Gastrocnemius medialis (tissue), 4 donors: ENCODE data around the gene GNA15.

Experiments used
- POLR2A ChIP-seq, 2 donors: fragments of 450-650 bp; IDR thresholded peaks; one replicate each; pipeline ENCODE4 v1.6.1; 2017; ENCODE audit warnings: antibody characterized with exemption in 2 of 2, mild to moderate bottlenecking in 2 of 2, moderate library complexity in 2 of 2
- TF ChIP-seq, protein P1 (sequence below), 5 experiments: fragments of 450-650 bp in 3 of 5; fragments of 200-600 bp in 2 of 5; sonication (generic) in 2 of 5; IDR thresholded peaks in 4 of 5; conservative IDR thresholded peaks in 1 of 5; 1 replicate in 4 of 5; 2 replicates in 1 of 5; pipeline ENCODE4 v1.5.1; 2016 to 2019; ENCODE audit warnings: antibody characterized with exemption in 5 of 5, mild to moderate bottlenecking in 3 of 5, moderate library complexity in 3 of 5

DNA sequence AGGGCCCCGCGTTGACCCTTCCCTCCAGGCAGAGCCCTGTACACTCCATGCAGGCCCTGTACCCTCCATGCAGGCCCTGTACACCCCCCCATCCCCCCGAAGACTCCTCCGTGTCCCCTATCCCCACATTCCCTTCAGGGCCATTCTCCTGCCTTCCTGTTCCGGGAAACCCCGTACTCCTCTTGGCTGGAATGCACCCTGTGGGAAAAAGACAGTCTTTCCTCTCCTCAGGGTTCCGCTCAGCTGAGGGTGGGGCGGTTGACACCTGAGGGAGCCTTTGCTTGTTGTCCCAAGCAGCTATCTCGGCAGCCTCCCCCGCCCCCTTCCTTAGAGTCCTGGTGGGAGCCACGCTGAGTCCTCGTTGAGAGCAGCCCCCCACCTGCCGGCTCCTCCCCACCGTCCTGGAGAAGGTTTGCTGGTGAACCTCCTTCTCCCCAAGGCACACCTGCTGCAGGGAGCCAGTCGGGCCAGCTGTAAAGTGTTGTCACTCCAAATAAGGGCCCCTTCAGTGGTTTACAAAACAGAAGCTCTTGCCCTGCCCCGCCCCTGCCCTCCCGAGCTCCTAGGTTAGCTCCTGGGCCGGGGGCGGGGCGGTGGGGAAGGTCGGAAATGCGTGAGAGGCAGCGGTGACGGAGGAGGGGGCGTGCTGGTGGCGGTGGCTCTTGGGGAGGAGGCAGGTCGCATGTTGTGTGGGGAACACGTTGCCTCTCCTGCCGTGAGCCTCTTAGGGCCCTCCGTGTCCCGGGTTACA, 40.2 kb upstream of the GNA15 start:
- TF ChIP-seq, protein P1, sequence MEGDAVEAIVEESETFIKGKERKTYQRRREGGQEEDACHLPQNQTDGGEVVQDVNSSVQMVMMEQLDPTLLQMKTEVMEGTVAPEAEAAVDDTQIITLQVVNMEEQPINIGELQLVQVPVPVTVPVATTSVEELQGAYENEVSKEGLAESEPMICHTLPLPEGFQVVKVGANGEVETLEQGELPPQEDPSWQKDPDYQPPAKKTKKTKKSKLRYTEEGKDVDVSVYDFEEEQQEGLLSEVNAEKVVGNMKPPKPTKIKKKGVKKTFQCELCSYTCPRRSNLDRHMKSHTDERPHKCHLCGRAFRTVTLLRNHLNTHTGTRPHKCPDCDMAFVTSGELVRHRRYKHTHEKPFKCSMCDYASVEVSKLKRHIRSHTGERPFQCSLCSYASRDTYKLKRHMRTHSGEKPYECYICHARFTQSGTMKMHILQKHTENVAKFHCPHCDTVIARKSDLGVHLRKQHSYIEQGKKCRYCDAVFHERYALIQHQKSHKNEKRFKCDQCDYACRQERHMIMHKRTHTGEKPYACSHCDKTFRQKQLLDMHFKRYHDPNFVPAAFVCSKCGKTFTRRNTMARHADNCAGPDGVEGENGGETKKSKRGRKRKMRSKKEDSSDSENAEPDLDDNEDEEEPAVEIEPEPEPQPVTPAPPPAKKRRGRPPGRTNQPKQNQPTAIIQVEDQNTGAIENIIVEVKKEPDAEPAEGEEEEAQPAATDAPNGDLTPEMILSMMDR (IDR thresholded peaks at IDR 0.05 in 4 of 5, conservative IDR thresholded peaks at IDR 0.05 in 1 of 5), result no peak
- peak in 1 of 2 donors; percentile 13 for TF ChIP-seq POLR2A (IDR thresholded peaks at IDR 0.05)
